Measurements from ENCODE around the gene KCNG1.

KCNG1 gene

GRCh38 chr20:51012357-51012756, 10.6 kb downstream of the KCNG1 start:
- DNase-seq = no peak

- no peak for DNase-seq
Observed at GRCh38 chr20:51011479-51011878, 11.4 kb downstream of the KCNG1 start.

GRCh38 chr20:51010932-51011331, 12.0 kb downstream of the KCNG1 start:
- no peak for DNase-seq

- no peak for DNase-seq
Observed at GRCh38 chr20:51010043-51010365, 12.9 kb downstream of the KCNG1 start.

GRCh38 chr20:51009303-51010042, 13.4 kb downstream of the KCNG1 start:
- DNase-seq = no peak

GRCh38 chr20:51008718-51009117, 14.2 kb downstream of the KCNG1 start:
- DNase-seq = no peak

- DNase-seq = no peak
Observed at GRCh38 chr20:51005214-51005613, 17.7 kb downstream of the KCNG1 start.

- DNase-seq = no peak
Observed at GRCh38 chr20:51004781-51005180, 18.1 kb downstream of the KCNG1 start.

GRCh38 chr20:51004305-51004727, 18.6 kb downstream of the KCNG1 start:
- DNase-seq = no peak

GRCh38 chr20:51003753-51004152, 19.2 kb downstream of the KCNG1 start:
- DNase-seq = no peak

GRCh38 chr20:51002633-51003032, 20.3 kb downstream of the KCNG1 start:
- DNase-seq = no peak

GRCh38 chr20:51001430-51002265, 21.3 kb downstream of the KCNG1 start:
- no peak for DNase-seq

- no peak for DNase-seq
Observed at GRCh38 chr20:50999355-50999754, 23.6 kb downstream of the KCNG1 start.

- DNase-seq = no peak
Observed at GRCh38 chr20:50996901-50997865, 25.7 kb downstream of the KCNG1 start.

- no peak for DNase-seq
Observed at GRCh38 chr20:50995506-50995905, 27.4 kb downstream of the KCNG1 start.

GRCh38 chr20:50993876-50994275, 29.0 kb downstream of the KCNG1 start:
- no peak for DNase-seq

- peak; percentile 25 to 55 for DNase-seq
Observed at GRCh38 chr20:50992733-50993457, 30.0 kb downstream of the KCNG1 start.

GRCh38 chr20:50992336-50992732, 30.6 kb downstream of the KCNG1 start:
- no peak for DNase-seq

- DNase-seq = no peak
Observed at GRCh38 chr20:50991076-50991475, 31.8 kb downstream of the KCNG1 start.

- DNase-seq = peak; percentile 64 to 82
Observed at GRCh38 chr20:50987493-50988210, 35.3 kb downstream of the KCNG1 start.

- DNase-seq = no peak
Observed at GRCh38 chr20:50983321-50983720, 39.6 kb downstream of the KCNG1 start.

- DNase-seq = no peak
Observed at GRCh38 chr20:50982363-50982762, 40.5 kb downstream of the KCNG1 start.

All from CD4-positive, alpha-beta T cell treated with Interferon alpha-2 for 1 hour (primary cell).